Right hindlimb (tissue), 1 donor: ENCODE data around the gene EXOSC7.

Experiments used
- DNase-seq: peaks from one replicate; pipeline ENCODE4 v3.0.0-alpha.2; 2018

The EXOSC7 gene

GRCh38 chr3:45056608-45057301, 80.7 kb downstream of the EXOSC7 start:
- DNase-seq = no peak

GRCh38 chr3:45057557-45057956, 81.5 kb downstream of the EXOSC7 start:
- no peak for DNase-seq

- no peak for DNase-seq
These were observed 83.1 kb downstream of the EXOSC7 start for GRCh38 chr3:45059132-45059531.

GRCh38 chr3:45060165-45060892, 84.3 kb downstream of the EXOSC7 start:
- no peak for DNase-seq
